ENCODE data around the gene VWDE.
A peak's percentile ranks its signal among the peaks of the same experiment; 100 is the strongest.
"Not testable (repeated sequence)": the region's sequence is repeated elsewhere in the genome, so short reads cannot be mapped to it uniquely, and the experiment has no call there.

Gene VWDE

DNA sequence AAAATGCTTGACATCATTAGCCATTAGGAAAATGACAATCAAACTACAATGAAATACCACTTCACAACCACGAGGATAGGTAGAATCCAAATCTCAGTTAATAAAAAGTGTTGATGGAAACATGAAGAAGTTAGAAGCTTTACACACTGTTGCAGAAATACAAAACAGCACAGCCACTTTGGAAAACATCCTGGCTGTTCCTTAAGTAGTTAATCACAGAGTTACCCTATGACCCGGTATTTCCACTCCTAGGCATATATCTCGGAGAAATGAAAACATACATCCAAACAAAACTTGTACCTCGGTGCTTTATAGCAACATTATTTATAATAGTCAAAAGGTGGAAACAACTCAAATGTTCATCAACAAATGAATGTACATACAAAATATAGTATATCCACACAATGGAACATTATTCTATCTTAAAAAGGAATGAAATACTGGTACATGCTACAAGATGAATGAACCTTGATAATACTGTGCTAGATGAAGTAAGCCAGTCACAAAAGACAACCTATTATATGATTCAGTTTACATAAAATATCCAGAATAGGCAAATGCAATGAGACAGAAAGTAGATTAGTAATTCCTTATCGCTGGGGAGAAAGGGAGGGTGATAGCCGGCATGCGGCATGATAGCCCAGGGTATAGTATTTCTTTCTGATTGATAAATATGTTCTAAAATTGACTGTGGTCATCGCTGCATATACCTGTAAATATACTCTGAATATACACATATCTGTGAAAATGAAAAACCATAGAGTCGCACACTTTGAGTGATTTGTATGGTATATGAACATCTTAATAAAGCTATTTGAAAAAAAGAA is 1.9 kb downstream of the VWDE start:
- DNase-seq (ENCODE audit: low read depth in 2 of 2) = no peak

DNA sequence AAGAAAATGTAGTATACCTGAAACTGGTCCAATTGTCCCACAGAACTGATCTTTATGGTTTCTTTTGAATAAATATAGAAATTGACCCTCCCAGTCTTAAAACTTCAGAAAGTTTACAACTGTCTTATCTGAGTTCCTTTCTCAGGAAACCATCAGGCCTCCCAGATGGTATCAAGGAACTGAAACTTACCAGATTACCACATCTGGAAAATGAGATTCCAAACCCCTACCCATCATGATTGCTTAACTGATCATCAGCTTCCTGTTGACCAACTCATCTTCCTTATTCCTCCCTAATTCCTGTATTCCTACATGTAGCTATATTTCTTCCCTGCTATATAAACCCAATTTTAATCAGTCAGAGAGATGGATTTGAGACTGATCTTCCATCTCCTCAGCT is 5.5 kb downstream of the VWDE start:
- DNase-seq (ENCODE audit: low read depth in 2 of 2) = no peak

DNA sequence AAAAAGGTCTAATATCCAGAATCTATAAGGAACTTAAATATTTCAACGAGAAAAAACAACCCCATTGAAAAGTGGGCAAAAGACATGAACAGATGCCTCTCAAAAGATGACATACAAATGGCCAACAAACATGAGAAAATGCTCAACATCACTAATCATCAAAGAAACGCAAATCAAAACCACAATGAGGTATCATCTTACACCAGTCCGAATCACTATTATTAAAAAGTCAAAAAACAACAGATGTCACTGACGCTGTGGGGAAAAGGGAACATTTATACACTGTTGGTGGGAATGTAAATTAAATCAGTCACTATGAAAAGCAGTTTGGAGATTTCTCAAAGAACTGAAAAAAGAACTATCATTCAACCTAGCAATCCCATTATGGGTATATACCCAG is 6.0 kb downstream of the VWDE start:
- no peak for DNase-seq (ENCODE audit: low read depth in 2 of 2)

DNA sequence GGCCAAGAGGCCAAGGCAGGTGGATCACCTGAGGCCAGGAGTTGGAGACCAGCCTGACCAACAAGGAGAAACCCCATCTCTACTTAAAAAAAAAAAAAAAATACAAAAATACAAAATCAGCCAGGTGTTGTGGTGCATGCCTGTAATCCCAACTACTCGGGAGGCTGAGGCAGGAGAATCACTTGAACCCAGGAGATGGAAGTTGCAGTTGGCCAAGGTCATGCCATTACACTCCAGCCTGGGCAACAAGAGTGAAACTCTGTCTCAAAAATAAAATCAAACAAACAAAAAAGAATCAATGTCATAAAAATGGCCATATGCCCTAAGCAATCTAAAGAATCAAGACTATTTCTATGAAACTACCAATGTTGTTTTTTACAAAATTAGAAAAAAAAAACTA is 7.0 kb downstream of the VWDE start:
- DNase-seq (ENCODE audit: low read depth in 2 of 2) = not testable (repeated sequence)

GRCh38 chr7:12391922-12392615 is 11.6 kb downstream of the VWDE start:
- no peak for DNase-seq (ENCODE audit: low read depth in 2 of 2)

- peak; percentile 9 to 12 for DNase-seq (ENCODE audit: low read depth in 2 of 2)
Observed at GRCh38 chr7:12389089-12389700, 14.5 kb downstream of the VWDE start.

DNA sequence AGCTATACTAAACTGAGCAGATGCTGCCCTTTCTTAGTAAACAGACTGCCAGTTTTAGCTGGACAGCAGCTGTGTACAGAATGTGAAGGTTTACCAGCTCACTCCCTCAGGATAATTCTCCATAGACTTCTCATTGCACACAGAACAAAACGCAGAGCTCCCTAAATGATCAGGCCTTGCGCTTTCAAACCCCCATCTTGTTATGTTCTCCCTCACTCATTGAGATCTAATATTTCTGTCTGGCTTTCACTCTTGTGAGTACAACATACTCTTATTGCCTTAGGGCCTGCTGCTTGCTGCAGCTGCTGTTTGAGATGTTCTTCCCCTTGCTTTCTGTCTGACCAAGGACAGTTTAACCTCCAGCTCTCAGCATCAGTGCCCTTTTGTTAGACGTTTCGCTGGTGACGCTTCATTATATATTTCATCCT is 17.3 kb downstream of the VWDE start:
- DNase-seq (ENCODE audit: low read depth in 2 of 2) = no peak

- DNase-seq (ENCODE audit: low read depth in 2 of 2) = no peak
Observed at GRCh38 chr7:12385364-12385786, 18.3 kb downstream of the VWDE start.

- DNase-seq (ENCODE audit: low read depth in 2 of 2) = no peak
Observed at GRCh38 chr7:12383377-12383776, 20.3 kb downstream of the VWDE start.

DNA sequence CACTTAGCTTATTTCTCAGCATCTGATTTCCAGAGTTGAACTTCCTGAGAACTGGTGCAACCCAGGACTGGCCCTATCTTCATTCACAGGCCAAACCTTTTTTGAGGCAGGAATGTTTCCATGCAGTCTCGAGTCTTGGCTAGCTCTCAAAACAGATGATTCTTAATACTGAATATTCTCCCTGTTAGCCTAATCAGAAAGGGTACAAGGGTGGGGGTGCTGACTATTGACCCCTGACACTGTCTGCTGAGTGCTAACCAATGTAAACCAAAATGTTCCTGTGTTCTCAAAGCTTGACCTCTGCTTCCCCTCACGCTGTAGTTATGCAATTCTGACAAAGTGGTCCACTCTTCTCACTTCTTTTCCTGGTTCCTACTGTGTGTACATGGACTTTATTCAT is 25.3 kb downstream of the VWDE start:
- no peak for DNase-seq (ENCODE audit: low read depth in 2 of 2)

DNA sequence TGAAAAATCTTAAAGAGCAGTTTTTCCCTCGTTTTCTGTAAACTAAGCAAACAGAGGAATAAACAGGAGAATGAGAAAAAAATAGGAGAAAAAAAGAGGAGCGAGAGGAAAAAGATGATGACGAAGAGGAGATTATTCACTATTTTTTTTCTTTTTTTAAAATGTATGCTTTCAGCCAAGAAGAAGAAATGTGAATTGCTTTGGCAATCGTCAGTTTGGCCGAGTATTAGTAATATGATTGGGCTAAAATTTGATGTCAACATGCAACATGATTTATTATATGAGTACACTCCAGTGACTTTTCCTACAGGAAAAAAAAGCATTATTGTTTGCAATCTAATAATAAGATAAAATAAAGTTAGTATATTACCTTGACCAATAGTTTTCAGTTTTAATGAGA is 26.3 kb downstream of the VWDE start:
- DNase-seq (ENCODE audit: low read depth in 2 of 2) = no peak

- DNase-seq (ENCODE audit: low read depth in 2 of 2) = no peak
Observed at GRCh38 chr7:12373580-12374263, 29.9 kb downstream of the VWDE start.

DNA sequence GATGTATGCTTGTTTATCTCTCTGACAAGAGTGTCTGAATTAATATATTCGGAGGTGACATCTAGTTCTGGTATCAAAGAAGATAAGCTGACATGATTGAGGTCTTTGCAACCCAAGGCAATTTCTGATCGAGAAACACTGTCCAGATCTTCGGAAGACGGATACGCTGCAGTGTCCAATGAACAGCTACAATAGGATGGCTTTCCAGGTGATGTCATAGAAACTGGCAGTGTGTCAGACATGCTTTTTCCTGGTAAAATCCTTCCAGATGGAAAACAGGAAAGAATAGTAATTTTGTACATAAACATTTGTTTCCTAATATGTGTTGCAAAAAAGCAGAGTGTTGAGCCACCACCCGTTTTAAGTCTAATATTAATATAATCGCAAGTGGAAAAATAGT is 33.4 kb downstream of the VWDE start:
- no peak for DNase-seq (ENCODE audit: low read depth in 2 of 2)

GRCh38 chr7:12369756-12370155 is 33.9 kb downstream of the VWDE start:
- DNase-seq (ENCODE audit: low read depth in 2 of 2) = no peak

GRCh38 chr7:12369072-12369471 is 34.6 kb downstream of the VWDE start:
- no peak for DNase-seq (ENCODE audit: low read depth in 2 of 2)

- DNase-seq (ENCODE audit: low read depth in 2 of 2) = no peak
Observed at GRCh38 chr7:12360948-12361347, 42.7 kb downstream of the VWDE start.

DNA sequence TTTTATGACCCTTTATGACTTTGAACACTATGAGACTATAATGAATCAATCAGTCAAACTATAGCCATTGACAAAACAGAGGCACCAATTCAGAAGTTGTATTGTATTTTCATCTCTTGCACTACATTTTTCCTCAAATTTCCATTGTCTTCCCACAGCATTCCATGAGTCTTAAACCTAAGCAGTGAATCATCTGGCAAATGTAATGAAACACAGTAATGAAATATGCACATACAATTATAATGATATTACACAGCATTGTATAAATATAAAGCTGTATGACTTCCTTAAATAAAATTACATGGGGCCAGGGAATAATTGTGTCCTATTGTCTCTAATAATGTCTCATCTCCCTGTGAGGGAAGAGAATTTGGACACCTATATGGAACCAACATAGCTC is 45.0 kb downstream of the VWDE start:
- DNase-seq (ENCODE audit: low read depth in 2 of 2) = no peak

DNA sequence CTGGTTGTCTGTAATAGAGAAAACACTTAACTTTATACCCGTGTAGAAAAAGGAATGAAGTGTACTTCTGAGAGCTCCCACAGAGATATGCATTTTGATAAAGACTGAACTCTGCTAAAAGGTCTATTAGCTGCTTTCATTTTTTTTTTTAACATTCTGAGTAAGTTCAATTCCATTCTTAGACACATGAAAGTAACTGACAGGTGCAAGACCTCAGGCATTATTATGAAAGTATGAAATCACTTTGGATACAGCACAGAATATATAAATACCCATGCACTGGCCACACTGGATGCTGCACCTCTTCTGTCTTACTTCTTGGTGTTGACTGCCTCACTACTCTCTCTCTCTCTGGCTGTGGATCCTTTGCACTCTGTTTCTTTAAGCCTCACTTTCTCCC is 46.2 kb downstream of the VWDE start:
- DNase-seq (ENCODE audit: low read depth in 2 of 2) = no peak

DNA sequence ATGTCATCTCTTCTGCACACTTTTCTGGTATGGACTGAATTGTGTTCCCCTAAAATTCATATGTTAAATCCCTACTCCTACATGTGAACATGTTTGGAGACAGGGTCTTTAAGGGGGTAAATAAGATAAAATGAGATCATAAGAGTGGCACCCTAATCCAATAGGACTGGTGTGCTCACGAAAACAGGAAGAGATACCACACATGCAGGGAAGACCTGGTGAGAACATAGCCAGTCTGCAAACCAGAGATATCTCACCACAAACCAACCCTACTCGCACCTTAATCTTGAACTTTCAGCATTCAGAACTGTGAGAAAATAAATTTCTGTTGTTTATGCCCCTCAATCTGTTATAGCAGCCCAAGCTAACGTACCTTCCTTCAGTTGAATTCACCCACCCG is 51.8 kb downstream of the VWDE start:
- no peak for DNase-seq (ENCODE audit: low read depth in 2 of 2)

DNA sequence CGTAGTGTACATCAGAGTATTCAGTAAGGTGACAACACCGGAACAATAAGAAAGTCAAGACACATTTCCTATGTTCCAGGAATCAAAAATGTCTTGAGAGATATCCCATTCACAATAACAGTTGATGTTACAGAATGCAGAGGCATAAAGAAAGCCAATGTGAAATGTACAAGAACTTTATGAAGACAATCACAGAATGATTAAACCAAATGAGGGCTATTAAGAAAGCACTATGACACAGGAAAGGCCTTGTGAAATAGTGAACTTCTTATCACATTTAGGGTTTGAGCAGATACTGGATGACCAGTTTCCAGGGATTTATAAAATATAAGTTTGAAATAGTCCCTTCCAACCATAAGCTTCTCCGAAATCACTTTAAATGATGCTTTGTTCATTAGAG is 52.7 kb downstream of the VWDE start:
- no peak for DNase-seq (ENCODE audit: low read depth in 2 of 2)

GRCh38 chr7:12337095-12337494 is 66.6 kb downstream of the VWDE start:
- no peak for DNase-seq (ENCODE audit: low read depth in 2 of 2)

Measured in stimulated activated CD4-positive, alpha-beta T cell treated with anti-CD3 and anti-CD28 coated beads, Interleukin-4, amount 100 ng/mL, for 48 hours (primary cell).